D721Med (cell line): ENCODE results near the gene MYO16.

Experiments used
- DNase-seq: peaks from one replicate; pipeline ENCODE4 v3.0.0; 2011; ENCODE audit warnings: low spot score; ENCODE audit not compliant: insufficient read length
- FAIRE-seq: peaks from 2 replicates; lab custom pipeline; 2011; peaks lifted over from hg19 to GRCh38; lab: Jason Lieb, UNC
- CTCF ChIP-seq: IDR thresholded peaks from 2 replicates; pipeline ENCODE4 v1.5.1; 2012; ENCODE audit warnings: mild to moderate bottlenecking, control low read depth; ENCODE audit not compliant: insufficient read depth; ENCODE audit errors: missing control alignments

Gene MYO16

GRCh38 chr13:109255141-109255856, 625.9 kb downstream of the MYO16 start:
- TF ChIP-seq CTCF = no peak
- no peak for FAIRE-seq
- no peak for DNase-seq

- TF ChIP-seq CTCF = no peak
- no peak for FAIRE-seq
- no peak for DNase-seq
Observed at GRCh38 chr13:109256866-109257760, 627.7 kb downstream of the MYO16 start.
